Neural cell (in vitro differentiated cells): ENCODE results near the gene ZC3HAV1. TPM values are rescaled to one million over a fixed set of nuclear protein-coding genes. Genes with fewer than 3 reads are reported as not detected.

Experiments
- H2AFZ ChIP-seq: fragments of 200-600, 300-800 bp; sonication (generic), shearing (Covaris generic); 2 replicates; pipeline ENCODE4 v1.6.0; 2014; ENCODE audit warnings: low read depth, mild to moderate bottlenecking, antibody characterized with exemption, low read length, moderate library complexity
- H3F3A ChIP-seq: fragments of 200-600 bp; shearing (Covaris generic); 2 replicates; pipeline ENCODE4 v1.6.1; 2016; ENCODE audit warnings: mild to moderate bottlenecking, moderate library complexity, mixed read lengths, antibody characterized with exemption, low read length; ENCODE audit not compliant: insufficient read depth, poor library complexity, severe bottlenecking
- H3K27ac ChIP-seq: fragments of 200-600, 300-800 bp; sonication (generic), shearing (Covaris generic); 2 replicates; pipeline ENCODE4 v1.5.1; 2014; ENCODE audit warnings: mild to moderate bottlenecking, low read length, moderate library complexity
- H3K27me3 ChIP-seq: fragments of 300-800, 200-600 bp; sonication (generic), shearing (Covaris generic); 2 replicates; pipeline ENCODE4 v1.6.0; 2014; ENCODE audit warnings: mild to moderate bottlenecking, low read depth, low read length, moderate library complexity; ENCODE audit not compliant: insufficient read depth
- H3K36me3 ChIP-seq: fragments of 300-800, 200-600 bp; sonication (generic), shearing (Covaris generic); 2 replicates; pipeline ENCODE4 v1.5.1; 2014; ENCODE audit warnings: mild to moderate bottlenecking, antibody characterized with exemption, low read length, moderate library complexity; ENCODE audit not compliant: insufficient read depth
- H3K4me2 ChIP-seq: fragments of 300-800, 200-600 bp; sonication (generic), shearing (Covaris generic); 2 replicates; pipeline ENCODE4 v1.6.0; 2014; ENCODE audit warnings: mild to moderate bottlenecking, low read length
- H3K4me3 ChIP-seq: fragments of 300-800, 200-600 bp; sonication (generic), shearing (Covaris generic); 2 replicates; pipeline ENCODE4 v1.5.1; 2014; ENCODE audit warnings: mild to moderate bottlenecking, low read length, moderate library complexity
- H3K79me2 ChIP-seq: fragments of 200-600 bp; shearing (Covaris generic); replicated peaks from 2 replicates; pipeline ENCODE4 v1.6.0; 2014; ENCODE audit warnings: mild to moderate bottlenecking, low read length, moderate library complexity; ENCODE audit not compliant: insufficient read depth
- H3K9ac ChIP-seq: fragments of 300-800, 200-600 bp; sonication (generic), shearing (Covaris generic); 2 replicates; pipeline ENCODE4 v1.6.1; 2016; ENCODE audit warnings: mild to moderate bottlenecking, low read length, mixed read lengths
- H3K9me2 ChIP-seq: fragments of 200-600 bp; shearing (Covaris generic); 2 replicates; pipeline ENCODE4 v1.6.1; 2016; ENCODE audit warnings: mild to moderate bottlenecking, low read length, mixed read lengths; ENCODE audit not compliant: insufficient read depth
- H3K9me3 ChIP-seq: fragments of 200-600, 300-800 bp; sonication (generic), shearing (Covaris generic); 2 replicates; pipeline ENCODE4 v1.6.1; 2016; ENCODE audit warnings: mild to moderate bottlenecking, mixed run types, low read length, moderate library complexity, mixed read lengths
- H4K20me1 ChIP-seq: fragments of 200-600 bp; shearing (Covaris generic); 2 replicates; pipeline ENCODE4 v1.6.1; 2016; ENCODE audit warnings: mild to moderate bottlenecking, mixed run types; ENCODE audit not compliant: insufficient read depth
- EP300 ChIP-seq: fragments of 450-650 bp; conservative IDR thresholded peaks from 2 replicates; pipeline ENCODE4 v1.6.1; 2014; ENCODE audit warnings: antibody characterized with exemption, mild to moderate bottlenecking, moderate library complexity; ENCODE audit not compliant: poor library complexity, severe bottlenecking
- EZH2 ChIP-seq: fragments of 200-600, 300-800 bp; shearing (Covaris generic), sonication (generic); IDR thresholded peaks from 2 replicates; pipeline ENCODE4 v1.6.1; 2014; ENCODE audit warnings: antibody characterized with exemption, low read length, borderline replicate concordance, mild to moderate bottlenecking; ENCODE audit not compliant: insufficient read depth, poor library complexity, severe bottlenecking
- MXI1 ChIP-seq: fragments of 450-650 bp; conservative IDR thresholded peaks from 2 replicates; pipeline ENCODE4 v1.6.1; 2014; ENCODE audit warnings: antibody characterized with exemption, mild to moderate bottlenecking; ENCODE audit not compliant: poor library complexity, severe bottlenecking
- POLR2AphosphoS5 ChIP-seq: IDR thresholded peaks from 2 replicates; pipeline ENCODE4 v1.6.1; 2012
- RAD21 ChIP-seq: fragments of 450-650 bp; conservative IDR thresholded peaks from 2 replicates; pipeline ENCODE4 v1.6.1; 2014; ENCODE audit warnings: antibody characterized with exemption, mild to moderate bottlenecking, moderate library complexity
- SMC3 ChIP-seq: fragments of 450-650 bp; conservative IDR thresholded peaks from 2 replicates; pipeline ENCODE4 v1.6.1; 2014; ENCODE audit warnings: antibody characterized with exemption, mild to moderate bottlenecking, moderate library complexity; ENCODE audit not compliant: poor library complexity
- TAF1 ChIP-seq: IDR thresholded peaks from 2 replicates; pipeline ENCODE4 v1.6.1; 2012; ENCODE audit warnings: low read depth
- polyA plus RNA-seq: library from polyadenylated mRNA; depleted of rRNA; stranded (reverse); fragments of >200 nt; gene quantifications from 2 replicates; pipeline ENCODE4 v1.2.3, GENCODE V29; 2014
- TF ChIP-seq, protein P1 (sequence below): fragments of 450-650 bp; IDR thresholded peaks from 2 replicates; pipeline ENCODE4 v1.5.1; 2014; ENCODE audit warnings: antibody characterized with exemption, mild to moderate bottlenecking, moderate library complexity; ENCODE audit not compliant: poor library complexity, severe bottlenecking
- TF ChIP-seq, protein P2 (sequence below): IDR thresholded peaks from 2 replicates; pipeline ENCODE4 v1.6.1; 2012; ENCODE audit warnings: borderline replicate concordance

ZC3HAV1 gene
- polyA plus RNA-seq, 1 donor from 2014 or later, result 0.16 TPM

DNA sequence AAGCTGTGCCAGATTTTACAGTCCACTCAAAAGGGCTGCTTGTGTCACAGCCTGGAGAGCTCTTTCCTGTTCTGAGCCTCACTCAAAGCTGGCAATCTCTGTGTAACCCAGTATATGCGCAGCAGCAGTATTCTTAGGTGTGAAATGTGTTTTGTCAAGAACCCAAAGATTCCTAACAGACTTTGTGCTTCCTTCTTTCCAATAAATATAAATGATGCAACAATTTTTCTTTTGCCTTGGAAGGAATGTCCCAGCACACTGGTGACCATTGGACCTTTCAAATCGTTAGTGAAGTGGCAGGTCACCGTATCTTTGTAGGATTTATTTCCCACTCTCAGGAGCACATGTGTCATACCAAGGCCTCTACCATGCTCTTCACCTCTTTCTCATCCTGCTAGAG lies 5.6 kb upstream of the ZC3HAV1 start:
- peaks cover 16% of the 10 kb centered on the region for H3K27me3 ChIP-seq
- H2AFZ ChIP-seq, result no peak overlapping the region
- no peak overlapping the region for H3K4me3 ChIP-seq
- no peak overlapping the region for H3K9ac ChIP-seq
- H3K27ac ChIP-seq, result no peak overlapping the region
- H3K79me2 ChIP-seq, result no peaks in the 10 kb centered on the region
- no peak for TF ChIP-seq MXI1
- no peak for TF ChIP-seq TAF1
- TF ChIP-seq EP300, result no peak
- TF ChIP-seq SMC3, result no peak
- TF ChIP-seq, protein P1, sequence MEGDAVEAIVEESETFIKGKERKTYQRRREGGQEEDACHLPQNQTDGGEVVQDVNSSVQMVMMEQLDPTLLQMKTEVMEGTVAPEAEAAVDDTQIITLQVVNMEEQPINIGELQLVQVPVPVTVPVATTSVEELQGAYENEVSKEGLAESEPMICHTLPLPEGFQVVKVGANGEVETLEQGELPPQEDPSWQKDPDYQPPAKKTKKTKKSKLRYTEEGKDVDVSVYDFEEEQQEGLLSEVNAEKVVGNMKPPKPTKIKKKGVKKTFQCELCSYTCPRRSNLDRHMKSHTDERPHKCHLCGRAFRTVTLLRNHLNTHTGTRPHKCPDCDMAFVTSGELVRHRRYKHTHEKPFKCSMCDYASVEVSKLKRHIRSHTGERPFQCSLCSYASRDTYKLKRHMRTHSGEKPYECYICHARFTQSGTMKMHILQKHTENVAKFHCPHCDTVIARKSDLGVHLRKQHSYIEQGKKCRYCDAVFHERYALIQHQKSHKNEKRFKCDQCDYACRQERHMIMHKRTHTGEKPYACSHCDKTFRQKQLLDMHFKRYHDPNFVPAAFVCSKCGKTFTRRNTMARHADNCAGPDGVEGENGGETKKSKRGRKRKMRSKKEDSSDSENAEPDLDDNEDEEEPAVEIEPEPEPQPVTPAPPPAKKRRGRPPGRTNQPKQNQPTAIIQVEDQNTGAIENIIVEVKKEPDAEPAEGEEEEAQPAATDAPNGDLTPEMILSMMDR, result no peak
- TF ChIP-seq, protein P2, sequence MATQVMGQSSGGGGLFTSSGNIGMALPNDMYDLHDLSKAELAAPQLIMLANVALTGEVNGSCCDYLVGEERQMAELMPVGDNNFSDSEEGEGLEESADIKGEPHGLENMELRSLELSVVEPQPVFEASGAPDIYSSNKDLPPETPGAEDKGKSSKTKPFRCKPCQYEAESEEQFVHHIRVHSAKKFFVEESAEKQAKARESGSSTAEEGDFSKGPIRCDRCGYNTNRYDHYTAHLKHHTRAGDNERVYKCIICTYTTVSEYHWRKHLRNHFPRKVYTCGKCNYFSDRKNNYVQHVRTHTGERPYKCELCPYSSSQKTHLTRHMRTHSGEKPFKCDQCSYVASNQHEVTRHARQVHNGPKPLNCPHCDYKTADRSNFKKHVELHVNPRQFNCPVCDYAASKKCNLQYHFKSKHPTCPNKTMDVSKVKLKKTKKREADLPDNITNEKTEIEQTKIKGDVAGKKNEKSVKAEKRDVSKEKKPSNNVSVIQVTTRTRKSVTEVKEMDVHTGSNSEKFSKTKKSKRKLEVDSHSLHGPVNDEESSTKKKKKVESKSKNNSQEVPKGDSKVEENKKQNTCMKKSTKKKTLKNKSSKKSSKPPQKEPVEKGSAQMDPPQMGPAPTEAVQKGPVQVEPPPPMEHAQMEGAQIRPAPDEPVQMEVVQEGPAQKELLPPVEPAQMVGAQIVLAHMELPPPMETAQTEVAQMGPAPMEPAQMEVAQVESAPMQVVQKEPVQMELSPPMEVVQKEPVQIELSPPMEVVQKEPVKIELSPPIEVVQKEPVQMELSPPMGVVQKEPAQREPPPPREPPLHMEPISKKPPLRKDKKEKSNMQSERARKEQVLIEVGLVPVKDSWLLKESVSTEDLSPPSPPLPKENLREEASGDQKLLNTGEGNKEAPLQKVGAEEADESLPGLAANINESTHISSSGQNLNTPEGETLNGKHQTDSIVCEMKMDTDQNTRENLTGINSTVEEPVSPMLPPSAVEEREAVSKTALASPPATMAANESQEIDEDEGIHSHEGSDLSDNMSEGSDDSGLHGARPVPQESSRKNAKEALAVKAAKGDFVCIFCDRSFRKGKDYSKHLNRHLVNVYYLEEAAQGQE, result no peak
- no peak for TF ChIP-seq RAD21
- TF ChIP-seq EZH2, result no peak
- no peak for TF ChIP-seq POLR2AphosphoS5
- no peaks in the 10 kb centered on the region for H4K20me1 ChIP-seq
- H3F3A ChIP-seq, result no peaks in the 10 kb centered on the region
- H3K4me2 ChIP-seq, result no peak overlapping the region
- no peaks in the 10 kb centered on the region for H3K9me2 ChIP-seq
- no peaks in the 10 kb centered on the region for H3K9me3 ChIP-seq
- no peaks in the 10 kb centered on the region for H3K36me3 ChIP-seq

DNA sequence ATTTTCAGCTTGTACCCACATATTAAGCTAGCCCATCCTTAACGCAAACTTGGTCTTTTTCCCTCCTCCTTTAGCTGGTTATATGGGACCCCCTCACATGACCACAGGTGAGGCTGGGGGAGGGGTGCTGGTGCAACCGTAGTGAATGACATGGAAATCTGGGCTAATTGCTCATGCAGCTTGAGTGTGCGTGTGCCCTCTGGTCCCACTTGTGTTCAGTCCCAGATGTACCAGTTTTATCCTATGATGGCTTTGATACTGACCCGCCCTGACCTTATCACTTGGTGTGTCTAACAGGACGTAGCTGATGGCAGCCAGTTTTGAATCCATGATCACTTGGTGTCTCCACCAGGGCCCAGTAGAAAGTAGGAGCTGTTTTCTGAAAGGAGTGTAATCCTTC lies 5.1 kb upstream of the ZC3HAV1 start:
- Histone ChIP-seq H3K9me2 (no peaks in the 10 kb centered on the region), H3K4me3 (no peak overlapping the region), H4K20me1 (no peaks in the 10 kb centered on the region), H2AFZ (no peak overlapping the region), H3K27ac (no peak overlapping the region), H3K9ac (no peak overlapping the region), H3K9me3 (no peaks in the 10 kb centered on the region), H3K27me3 (peaks cover 21% of the 10 kb centered on the region), H3K4me2 (no peak overlapping the region), H3F3A (no peaks in the 10 kb centered on the region), H3K79me2 (no peaks in the 10 kb centered on the region), H3K36me3 (no peaks in the 10 kb centered on the region)
- TF ChIP-seq, protein P2, result no peak
- no peak for TF ChIP-seq SMC3
- TF ChIP-seq MXI1, result no peak
- TF ChIP-seq EZH2, result no peak
- TF ChIP-seq TAF1, result no peak
- TF ChIP-seq, protein P1, result no peak
- TF ChIP-seq POLR2AphosphoS5, result no peak
- TF ChIP-seq EP300, result no peak
- no peak for TF ChIP-seq RAD21
